HL-60/S4 treated with phorbol 12-myristate 13-acetate at 8.2 ng/mL for 4 days and 3 days (cell line): ENCODE data around the gene ARSJ.
"Not testable (repeated sequence)": the region's sequence is repeated elsewhere in the genome, so short reads cannot be mapped to it uniquely, and the experiment has no call there.

Experiments
- in situ Hi-C: fragments of 300-500 bp; cut with MboI; formaldehyde crosslinking; loops from 2 replicates; pipeline ENCODE4 v1.15.0; 2022; ENCODE audit warnings: low sequenced_read_pairs

The ARSJ gene

GRCh38 chr4:113979148-113979904 lies at the start of gene ARSJ:
TSS of gene ARSJ (minus strand) at chr4:113979647. CDS start at chr4:113978834, 813 bp downstream.
- in situ Hi-C loops, result no loop called here

DNA sequence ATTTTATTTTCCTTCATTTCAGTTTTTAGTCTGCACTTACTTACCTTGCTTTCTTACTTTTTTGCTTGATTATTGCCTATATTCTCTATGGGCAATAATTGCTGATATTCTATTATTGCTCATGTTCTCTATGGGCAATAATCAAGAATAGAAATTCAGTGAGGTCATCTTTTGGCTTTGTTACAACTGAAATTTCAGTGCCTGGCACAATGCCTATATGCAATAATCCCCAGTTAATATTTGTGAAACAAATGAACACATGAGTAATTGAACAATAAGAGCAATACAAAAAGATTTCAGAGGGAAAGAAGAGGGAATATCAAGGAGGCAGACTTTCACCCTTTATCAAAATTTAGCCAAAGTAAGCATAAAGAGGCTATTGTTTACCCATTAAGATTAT lies 48.6 kb upstream of the ARSJ start:
- in situ Hi-C loops, result no loop called here

DNA sequence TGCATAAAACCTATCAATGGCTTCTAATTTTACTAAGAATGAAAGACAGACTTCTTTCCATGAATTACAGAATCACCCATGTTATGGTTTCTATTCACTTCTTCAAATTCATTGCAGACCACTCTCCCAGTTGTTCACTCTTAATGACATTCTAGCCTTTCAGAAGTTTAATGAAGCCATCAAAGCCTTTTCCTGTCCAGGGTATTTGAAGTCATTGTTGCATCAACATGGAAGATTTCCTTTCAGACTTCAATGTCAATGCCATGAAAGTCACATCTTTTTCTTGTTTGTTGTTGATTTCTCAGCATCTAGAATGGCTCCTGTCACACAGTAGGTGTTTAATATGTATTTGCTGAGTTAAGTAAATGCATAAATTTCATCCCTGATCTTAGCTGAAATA lies 48.1 kb upstream of the ARSJ start:
- in situ Hi-C loops, result no loop called here

- in situ Hi-C loops, result no loop called here
Measured at GRCh38 chr4:114026447-114026846, 47.0 kb upstream of the ARSJ start.

DNA sequence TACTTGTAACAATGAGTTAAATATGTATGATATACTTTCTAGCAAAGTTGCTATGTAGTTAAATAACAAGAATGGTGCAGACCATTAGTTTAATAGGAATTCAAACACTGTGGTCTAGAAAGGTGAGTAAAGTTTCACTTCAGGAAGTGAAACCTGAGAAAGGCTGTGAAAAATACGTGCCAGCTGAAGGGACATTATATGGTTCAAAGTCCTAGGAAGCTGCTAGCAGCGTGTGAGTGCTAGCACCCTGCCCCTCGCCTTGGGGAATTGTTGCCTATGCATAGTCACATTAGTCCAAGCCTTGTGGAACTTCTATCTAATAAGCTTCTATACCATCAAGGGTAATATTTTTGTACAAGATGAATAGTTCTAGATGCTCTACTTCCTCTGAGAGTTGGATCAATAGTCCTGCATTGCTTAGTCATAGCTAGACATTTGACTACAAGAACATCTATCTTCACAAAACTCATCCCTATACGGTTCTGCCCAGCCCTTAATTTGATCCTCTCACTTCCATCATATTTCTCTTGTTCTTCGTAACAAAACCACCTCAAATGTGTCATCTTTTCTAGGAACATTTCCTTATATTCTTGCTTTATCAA lies 45.8 kb upstream of the ARSJ start:
- in situ Hi-C loops, result no loop called here

- in situ Hi-C loops, result no loop called here
Measured at GRCh38 chr4:114021451-114021850, 42.0 kb upstream of the ARSJ start.

- in situ Hi-C loops, result no loop called here
Measured at GRCh38 chr4:114019969-114020358, 40.5 kb upstream of the ARSJ start.

GRCh38 chr4:114019276-114019968 lies 40.0 kb upstream of the ARSJ start:
- in situ Hi-C loops, result no loop called here

DNA sequence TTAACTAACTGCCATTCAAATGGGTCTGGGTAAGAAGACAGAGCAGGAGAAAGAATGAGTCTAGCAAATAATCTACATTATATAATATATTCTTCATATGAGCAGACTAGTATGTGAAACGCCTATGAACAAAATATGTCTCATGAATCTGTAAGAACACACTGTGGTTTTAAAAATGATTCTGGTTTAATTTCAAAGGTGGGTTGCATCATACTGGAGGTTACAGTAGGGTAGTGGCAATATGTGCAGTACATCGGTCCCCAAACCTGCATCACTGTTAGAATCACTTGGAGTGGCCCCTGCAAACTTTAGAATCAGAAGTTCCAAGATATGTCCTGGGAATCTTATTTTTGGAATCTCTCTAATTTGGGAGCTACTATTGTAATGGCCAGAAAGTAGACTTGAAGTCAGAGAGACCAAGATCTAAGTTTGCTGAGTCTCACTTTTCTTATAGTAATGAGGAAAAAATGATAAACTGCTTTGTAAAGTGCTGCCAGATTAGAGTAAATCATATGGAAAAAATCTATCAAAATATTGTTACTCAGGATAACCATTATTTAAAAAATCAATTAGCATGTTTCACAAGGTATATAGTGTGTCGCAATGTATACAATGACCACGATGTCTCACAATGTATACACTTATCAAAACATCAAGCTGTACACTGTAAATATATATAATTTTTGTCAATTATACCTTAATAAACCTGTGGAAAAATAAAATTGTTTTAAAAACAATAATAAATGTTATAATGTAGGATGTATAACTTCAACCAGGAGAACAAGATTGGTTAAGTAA lies 37.9 kb upstream of the ARSJ start:
- in situ Hi-C loops, result no loop called here

GRCh38 chr4:114015444-114015899 lies 36.0 kb upstream of the ARSJ start:
- in situ Hi-C loops, result no loop called here

GRCh38 chr4:114013201-114013600 lies 33.8 kb upstream of the ARSJ start:
- in situ Hi-C loops, result not testable (repeated sequence)

DNA sequence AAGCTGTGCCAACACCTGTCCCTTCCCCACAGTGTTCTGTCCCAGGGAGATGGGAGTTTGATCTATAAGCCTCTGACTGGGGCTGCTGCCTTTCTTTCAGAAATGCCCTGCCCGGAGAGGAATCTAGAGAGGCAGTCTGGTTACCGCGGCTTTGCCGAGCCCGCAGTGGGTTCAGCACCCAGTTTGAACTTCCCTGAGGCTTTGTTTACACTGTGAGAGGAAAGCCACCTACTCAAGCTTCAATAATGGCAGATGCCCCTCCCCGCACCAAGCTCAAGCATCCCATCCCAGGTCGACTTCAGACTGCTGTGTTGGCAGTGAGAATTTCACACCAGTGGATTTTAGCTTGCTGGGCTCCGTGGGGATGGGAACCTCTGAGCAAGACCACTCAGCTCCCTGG lies 33.3 kb upstream of the ARSJ start:
- in situ Hi-C loops, result no loop called here

GRCh38 chr4:114005569-114006442 lies 26.4 kb upstream of the ARSJ start:
- in situ Hi-C loops, result no loop called here

DNA sequence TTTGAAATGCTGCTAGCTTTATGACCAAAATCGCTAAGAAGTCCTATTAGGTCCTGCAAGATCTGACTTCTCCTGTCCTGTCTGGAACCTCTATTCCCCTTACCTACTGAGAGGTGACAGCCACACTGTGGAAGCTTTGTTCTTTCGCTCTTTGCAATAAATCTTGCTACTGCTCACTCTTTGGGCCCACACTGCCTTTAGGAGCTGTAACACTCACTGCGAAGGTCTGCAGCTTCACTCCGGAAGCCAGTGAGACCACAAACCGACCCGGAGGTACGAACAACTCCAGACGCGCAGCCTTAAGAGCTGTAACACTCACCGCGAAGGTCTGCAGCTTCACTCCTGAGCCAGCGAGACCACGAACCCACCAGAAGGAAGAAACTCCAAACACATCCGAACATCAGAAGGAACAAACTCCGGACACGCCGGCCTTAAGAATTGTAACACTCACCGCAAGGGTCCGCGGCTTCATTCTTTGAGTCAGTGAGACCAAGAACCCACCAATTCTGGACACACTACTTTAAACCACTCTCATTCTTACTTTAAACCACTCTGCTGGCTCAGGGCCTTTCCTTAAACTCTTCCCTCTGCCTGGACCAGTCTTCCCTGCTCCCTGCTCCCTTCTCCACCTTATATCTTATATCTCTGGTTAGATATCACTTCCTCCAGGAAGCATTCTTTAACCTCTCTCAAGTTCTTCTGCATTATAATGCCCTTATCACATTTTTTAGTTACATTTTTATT lies 25.2 kb upstream of the ARSJ start:
- in situ Hi-C loops, result not testable (repeated sequence)

GRCh38 chr4:113998531-113998930 lies 19.1 kb upstream of the ARSJ start:
- in situ Hi-C loops, result no loop called here

DNA sequence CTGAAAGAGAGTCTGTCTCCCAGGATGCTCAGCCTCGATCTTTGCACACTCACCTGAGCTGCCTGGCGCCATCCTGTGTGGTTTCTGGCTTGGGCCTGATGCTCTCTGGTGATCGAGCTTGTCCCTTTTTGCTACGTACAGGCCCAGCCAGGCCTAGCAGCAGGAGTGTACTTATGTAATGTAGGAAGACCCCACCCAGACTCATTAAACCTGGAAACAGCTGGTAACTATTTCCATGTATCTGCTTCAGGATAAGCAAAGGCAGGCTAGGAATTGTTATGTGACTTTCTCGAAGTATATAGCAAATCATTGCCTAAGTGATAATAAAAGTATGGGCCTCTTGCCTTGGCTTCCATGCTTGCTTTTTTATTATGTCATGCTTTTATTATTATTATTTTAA lies 18.6 kb upstream of the ARSJ start:
- in situ Hi-C loops, result no loop called here

- in situ Hi-C loops, result no loop called here
Measured at GRCh38 chr4:113997206-113997605, 17.8 kb upstream of the ARSJ start.

DNA sequence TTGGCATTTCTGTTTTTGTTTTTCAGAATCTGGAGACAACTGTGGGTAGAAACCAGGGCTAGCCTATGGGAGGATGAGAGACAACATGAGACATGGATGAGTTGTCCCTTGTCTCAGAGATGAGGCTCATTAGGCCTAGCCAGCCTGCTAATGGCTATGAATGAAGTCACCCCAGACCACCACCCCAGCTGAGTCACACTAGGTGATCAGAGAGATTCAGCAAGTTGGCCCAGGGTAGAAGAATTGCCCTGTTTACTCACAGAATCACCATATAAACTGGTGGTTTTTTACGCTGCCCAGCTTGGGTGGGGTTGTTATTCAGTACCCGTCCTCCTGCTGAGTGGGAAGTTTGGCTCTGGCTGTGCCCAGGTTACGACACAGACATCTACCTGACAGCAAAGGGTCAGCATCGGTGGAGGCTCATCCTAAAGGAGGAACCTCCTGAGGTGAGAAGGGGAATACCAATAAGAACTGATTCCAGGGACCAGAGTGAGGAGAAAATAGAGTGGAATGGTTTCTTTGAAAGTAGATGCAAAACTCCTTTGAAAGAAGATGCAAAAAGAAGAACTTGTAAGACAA lies 17.2 kb upstream of the ARSJ start:
- in situ Hi-C loops, result no loop called here

- in situ Hi-C loops, result no loop called here
Measured at GRCh38 chr4:113993887-113994286, 14.4 kb upstream of the ARSJ start.
